GM23338 (cell line): ENCODE data around the gene SLC16A13.

ENCODE experiments used
- EZH2 ChIP-seq: fragments of 200-600 bp; sonication (generic); IDR thresholded peaks from one replicate; pipeline ENCODE4 v1.8.0; 2017; ENCODE audit warnings: antibody characterized with exemption, mild to moderate bottlenecking, low read depth; ENCODE audit not compliant: unreplicated experiment
- EZH2phosphoT487 ChIP-seq: fragments of 200-600 bp; sonication (generic); IDR thresholded peaks from one replicate; pipeline ENCODE4 v1.8.1; 2018; ENCODE audit warnings: antibody characterized with exemption; ENCODE audit not compliant: unreplicated experiment
- POLR2AphosphoS5 ChIP-seq: IDR thresholded peaks from 2 replicates; pipeline ENCODE4 v1.6.1; 2016; ENCODE audit warnings: antibody characterized with exemption, low read depth
- ZNF331 ChIP-seq: fragments of 250-450 bp; sonication (Bioruptor Pico); IDR thresholded peaks from 2 replicates; pipeline ENCODE4 v1.5.0; 2020; ENCODE audit warnings: low read depth, mild to moderate bottlenecking, moderate library complexity
- TF ChIP-seq, protein P1 (sequence below), 2 experiments: fragments of 200-600 bp in 1 of 2; sonication (generic) in 1 of 2; conservative IDR thresholded peaks; 2 replicates each; pipeline versions ENCODE4 v1.5.1 to v1.6.1; 2016 to 2017; ENCODE audit warnings: antibody characterized with exemption in 2 of 2, low read depth in 2 of 2, mild to moderate bottlenecking in 2 of 2, moderate library complexity in 1 of 2

DNA sequence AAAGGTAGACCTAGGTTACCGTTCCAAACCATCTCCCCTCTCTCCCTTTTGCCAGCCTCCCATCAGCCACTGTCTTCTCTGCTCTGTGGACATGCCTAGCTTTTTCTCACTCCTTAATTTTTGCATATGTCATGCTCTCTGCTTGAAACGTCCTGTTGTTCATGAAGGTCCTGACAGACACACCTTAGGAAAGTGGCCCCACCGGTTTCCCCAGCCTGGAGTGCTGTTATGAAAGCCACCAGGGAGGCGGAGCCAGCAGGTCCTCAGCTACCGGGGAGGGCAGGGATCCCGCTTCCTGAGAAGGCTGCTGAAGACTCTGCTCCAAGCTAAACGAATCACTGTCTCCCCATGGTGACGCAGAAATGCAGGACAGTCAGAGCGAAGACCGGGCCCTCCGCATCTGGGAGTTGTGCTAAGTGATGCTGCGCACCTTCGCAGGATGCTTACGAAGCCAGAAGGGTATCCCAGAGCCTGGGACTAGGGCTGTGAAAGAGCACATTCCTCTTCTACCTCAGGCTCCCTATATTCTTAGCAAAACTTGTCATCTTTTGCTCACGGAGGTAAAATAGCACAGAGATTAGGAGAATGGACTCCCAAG, 10.4 kb downstream of the SLC16A13 start:
- TF ChIP-seq EZH2 (no peak), POLR2AphosphoS5 (no peak), EZH2phosphoT487 (no peak), ZNF331 (CRISPR knock-in tag) (no peak)
- TF ChIP-seq, protein P1, sequence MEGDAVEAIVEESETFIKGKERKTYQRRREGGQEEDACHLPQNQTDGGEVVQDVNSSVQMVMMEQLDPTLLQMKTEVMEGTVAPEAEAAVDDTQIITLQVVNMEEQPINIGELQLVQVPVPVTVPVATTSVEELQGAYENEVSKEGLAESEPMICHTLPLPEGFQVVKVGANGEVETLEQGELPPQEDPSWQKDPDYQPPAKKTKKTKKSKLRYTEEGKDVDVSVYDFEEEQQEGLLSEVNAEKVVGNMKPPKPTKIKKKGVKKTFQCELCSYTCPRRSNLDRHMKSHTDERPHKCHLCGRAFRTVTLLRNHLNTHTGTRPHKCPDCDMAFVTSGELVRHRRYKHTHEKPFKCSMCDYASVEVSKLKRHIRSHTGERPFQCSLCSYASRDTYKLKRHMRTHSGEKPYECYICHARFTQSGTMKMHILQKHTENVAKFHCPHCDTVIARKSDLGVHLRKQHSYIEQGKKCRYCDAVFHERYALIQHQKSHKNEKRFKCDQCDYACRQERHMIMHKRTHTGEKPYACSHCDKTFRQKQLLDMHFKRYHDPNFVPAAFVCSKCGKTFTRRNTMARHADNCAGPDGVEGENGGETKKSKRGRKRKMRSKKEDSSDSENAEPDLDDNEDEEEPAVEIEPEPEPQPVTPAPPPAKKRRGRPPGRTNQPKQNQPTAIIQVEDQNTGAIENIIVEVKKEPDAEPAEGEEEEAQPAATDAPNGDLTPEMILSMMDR (conservative IDR thresholded peaks at IDR 0.05; ENCODE audit: low read depth in 2 of 2), result no peak
